Measurements from ENCODE around the gene IFI44L.

Gene IFI44L

DNA sequence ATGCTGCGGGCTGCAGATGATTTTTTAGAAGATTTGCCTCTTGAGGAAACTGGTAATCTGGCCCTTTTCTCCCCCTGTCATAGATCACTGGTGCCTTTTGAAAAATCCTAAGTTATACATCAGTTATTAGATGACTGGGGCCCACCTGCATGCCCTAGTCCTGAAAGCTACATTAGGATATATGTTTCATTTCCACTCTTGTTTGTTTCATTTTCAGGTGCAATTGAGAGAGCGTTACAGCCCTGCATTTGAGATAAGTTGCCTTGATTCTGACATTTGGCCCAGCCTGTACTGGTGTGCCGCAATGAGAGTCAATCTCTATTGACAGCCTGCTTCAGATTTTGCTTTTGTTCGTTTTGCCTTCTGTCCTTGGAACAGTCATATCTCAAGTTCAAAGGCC, 21.3 kb downstream of the IFI44L start:
- DNase-seq (ENCODE audit: low spot score): no peak

DNA sequence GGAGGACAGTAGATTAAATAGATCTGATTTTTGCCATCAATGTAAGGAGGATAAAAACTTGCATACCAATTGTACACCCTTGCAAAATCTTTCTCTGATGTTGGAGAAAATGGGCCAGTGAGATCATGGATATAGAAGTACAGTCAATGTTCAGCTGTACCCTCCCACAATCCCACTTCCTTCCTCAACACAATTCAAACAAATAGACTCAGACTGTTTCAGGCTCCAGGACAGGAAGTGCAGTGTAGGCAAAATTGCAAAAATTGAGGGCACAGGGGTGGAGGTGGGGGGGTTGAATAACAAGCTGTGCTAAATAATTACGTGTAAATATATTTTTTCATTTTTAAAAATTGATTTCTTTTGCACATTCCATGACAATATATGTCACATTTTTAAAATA, 25.5 kb downstream of the IFI44L start:
- DNase-seq (ENCODE audit: low spot score): no peak

- no peak for DNase-seq (ENCODE audit: low spot score)
Observed at GRCh38 chr1:78647238-78647637, 27.0 kb downstream of the IFI44L start.

GRCh38 chr1:78649628-78650027, 29.4 kb downstream of the IFI44L start, which contains the start of gene IFI44:
Gene IFI44, plus strand, starts transcription at chr1:78649831. Its CDS starts 365 bp downstream, at chr1:78650196.
- peak; percentile 86 for DNase-seq (ENCODE audit: low spot score)

DNA sequence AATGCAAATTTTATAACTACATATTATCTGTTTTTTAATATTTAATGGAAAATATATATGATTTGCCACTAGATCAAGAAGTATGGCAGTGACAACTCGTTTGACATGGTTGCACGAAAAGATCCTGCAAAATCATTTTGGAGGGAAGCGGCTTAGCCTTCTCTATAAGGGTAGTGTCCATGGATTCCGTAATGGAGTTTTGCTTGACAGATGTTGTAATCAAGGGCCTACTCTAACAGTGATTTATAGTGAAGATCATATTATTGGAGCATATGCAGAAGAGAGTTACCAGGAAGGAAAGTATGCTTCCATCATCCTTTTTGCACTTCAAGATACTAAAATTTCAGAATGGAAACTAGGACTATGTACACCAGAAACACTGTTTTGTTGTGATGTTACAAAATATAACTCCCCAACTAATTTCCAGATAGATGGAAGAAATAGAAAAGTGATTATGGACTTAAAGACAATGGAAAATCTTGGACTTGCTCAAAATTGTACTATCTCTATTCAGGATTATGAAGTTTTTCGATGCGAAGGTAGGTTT, 29.9 kb downstream of the IFI44L start:
- DNase-seq (ENCODE audit: low spot score): no peak

DNA sequence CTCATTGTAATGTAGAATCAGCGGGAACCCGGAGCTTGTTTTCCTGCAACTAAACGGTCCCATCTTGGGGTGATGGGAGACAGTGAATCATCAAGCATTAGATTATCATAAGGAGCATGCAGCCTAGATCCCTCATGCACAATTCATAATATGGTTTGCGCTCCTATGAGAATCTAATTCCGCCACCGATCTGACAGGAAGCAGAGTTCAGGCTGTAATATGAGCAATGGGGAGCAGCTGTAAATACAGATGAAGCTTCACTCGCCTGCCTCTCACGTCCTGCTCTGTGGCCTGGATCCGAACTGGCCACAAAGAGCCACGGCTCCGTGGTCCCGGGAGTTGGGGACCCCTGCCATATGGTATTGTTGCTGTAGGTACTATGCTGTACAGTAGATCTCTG, 31.0 kb downstream of the IFI44L start:
- no peak for DNase-seq (ENCODE audit: low spot score)

DNA sequence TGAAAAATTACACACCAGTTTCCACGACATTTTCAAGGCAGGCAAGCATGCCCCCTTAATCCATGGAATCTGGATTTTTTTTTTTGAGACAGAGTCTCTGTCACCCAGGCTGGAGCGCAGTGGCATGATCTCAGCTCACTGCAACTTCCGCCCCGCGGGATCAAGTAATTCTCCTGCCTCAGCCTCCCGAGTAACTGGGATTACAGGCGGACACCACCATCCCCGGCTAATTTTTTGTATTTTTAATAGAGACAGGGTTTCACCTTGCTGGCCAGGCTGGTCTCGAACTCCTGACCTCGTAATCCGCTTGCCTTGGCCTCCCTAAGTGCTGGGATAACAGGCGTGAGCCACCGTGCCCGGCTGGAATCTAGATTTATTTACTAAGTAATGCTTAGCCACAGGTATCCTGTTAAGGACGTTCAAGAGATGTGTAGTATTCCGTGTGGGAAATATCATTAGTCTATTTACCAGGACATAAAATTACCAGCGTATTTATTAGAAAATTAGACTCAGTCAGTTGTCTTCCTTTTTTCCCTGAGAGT, 31.8 kb downstream of the IFI44L start:
- no peak for DNase-seq (ENCODE audit: low spot score)

DNA sequence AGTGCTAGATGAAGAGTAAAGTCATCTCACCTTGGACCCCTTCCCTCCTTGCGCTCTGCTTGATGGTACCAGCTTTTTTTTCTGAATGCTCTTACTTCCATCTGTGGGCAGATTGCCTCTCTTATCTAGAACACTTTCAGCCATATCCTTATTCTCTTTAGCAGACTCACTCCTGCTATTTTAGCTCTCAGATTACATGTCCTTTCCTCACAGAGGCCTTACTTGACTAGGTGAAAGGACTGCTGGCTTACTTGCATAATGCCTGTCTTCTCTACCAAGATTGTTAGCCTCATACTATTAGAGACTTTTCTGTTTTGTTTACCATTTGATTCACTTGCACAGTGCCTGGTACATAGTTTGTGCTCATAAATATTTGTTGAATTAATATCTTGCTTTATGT, 38.7 kb downstream of the IFI44L start:
- DNase-seq (ENCODE audit: low spot score): no peak

DNA sequence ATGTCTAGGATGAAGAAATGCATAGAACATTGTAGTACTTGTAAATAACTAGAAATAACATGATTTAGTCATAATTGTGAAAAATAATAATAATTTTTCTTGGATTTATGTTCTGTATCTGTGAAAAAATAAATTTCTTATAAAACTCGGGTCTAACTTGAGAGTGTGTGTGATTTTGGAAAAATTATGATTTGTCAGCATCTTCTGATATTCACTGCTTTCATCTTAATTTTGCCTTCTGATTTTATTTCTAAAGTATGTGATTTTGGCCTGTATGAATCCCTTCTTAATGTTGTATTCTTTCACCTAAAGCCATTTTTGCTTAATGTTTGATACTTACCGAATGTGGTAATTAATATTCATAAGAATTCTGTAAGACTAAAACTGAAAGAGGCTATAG, 43.7 kb downstream of the IFI44L start:
- DNase-seq (ENCODE audit: low spot score): no peak

GRCh38 chr1:78664763-78665162, 44.5 kb downstream of the IFI44L start:
- DNase-seq (ENCODE audit: low spot score): no peak

DNA sequence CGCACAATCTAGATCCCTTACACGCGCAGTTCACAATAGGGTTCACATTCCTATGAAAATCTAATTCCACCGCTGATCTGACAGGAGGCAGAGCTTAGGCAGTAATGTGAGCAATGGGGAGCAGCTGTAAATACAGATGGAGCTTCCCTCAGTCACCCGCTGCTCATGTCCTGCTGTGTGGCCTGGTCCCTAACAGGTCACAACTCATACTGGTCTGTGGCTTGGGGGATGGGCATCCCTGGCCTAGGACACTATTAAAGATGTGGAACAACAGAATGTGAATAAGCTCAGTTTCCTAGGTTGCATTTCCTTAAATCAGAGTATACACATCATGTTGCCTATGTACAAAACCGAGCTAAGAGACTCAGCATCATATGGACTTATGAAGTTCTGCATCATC, 45.6 kb downstream of the IFI44L start:
- no peak for DNase-seq (ENCODE audit: low spot score)

DNA sequence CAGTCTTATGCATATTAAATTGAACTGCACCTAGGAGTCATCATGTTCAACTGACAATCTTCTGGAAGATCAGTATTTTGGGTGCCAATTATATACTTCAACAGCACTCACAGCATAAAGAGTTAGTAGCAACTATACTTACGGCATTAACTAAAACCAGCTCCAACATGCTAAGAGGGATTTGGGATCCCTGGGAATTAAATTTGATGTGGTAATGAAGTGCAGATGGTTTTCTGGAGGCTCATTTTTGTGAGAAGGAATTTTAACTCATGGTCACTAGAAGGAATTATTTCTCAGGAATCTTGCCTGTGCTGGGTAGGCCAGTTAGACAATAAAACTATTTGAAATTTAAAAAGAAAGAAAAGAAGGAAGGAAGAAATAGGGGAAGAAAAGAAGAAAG, 47.7 kb downstream of the IFI44L start:
- no peak for DNase-seq (ENCODE audit: low spot score)

DNA sequence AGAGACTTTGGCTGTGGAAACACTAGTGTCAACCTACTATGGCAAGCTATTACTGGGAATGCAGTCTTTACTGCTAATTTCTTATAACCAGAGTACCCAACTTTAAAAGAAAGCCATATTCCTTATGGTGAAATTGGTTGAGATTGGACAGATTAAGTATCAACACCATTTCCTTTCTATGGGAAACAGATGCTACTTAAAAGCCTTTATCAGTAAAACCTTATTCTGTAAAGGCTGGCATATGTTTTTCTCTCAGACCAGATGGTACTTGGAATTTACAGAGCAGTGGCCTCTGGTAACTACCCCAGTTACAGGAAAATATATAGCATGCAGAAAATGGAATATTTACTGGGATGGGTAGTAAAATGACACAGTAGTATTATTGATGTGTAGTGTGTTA, 48.2 kb downstream of the IFI44L start:
- no peak for DNase-seq (ENCODE audit: low spot score)

DNA sequence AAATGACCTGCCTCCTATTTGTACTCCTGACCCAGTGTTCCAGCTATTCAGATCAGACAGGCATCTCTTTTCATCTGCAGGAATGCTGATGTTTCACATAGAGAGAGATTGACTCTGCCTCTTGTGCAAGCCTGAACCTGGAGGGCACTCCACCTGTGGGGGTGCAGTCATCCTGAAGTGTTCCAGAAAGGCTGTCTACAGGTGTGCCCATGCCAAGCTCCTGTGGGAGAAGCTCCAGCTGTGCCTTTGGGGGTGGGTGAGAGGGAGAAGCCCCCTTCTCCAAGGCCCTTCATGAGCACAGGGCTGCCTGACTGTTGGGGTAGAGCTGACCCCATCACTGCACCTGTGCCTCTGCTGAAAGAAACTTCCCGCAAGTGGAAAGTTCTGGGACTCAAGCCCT, 52.2 kb downstream of the IFI44L start:
- DNase-seq (ENCODE audit: low spot score): no peak

GRCh38 chr1:78673120-78673519, 52.9 kb downstream of the IFI44L start:
- DNase-seq (ENCODE audit: low spot score): no peak

GRCh38 chr1:78676347-78676982, 56.2 kb downstream of the IFI44L start:
- peak; percentile 85 for DNase-seq (ENCODE audit: low spot score)

- DNase-seq (ENCODE audit: low spot score): no peak
Observed at GRCh38 chr1:78676993-78677392, 56.7 kb downstream of the IFI44L start.

DNA sequence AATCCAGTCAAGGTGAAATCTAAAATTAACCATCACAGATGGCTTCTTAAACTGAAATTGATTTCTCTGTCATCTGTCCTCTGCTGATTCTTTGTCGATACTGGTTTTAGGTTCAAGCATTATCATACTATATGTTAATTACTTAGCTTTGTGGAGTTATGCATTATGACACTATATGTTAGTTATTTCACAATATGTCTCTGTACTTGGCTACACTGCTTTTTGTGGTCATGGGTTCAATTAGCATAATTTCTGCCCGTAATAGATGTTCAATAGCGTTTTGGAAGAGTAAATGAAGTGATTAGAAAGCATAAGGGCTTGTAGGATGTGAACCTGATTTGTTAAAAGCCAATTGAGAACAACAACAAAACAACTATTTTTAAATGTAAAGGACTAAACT, 57.5 kb downstream of the IFI44L start:
- DNase-seq (ENCODE audit: low spot score): no peak

DNA sequence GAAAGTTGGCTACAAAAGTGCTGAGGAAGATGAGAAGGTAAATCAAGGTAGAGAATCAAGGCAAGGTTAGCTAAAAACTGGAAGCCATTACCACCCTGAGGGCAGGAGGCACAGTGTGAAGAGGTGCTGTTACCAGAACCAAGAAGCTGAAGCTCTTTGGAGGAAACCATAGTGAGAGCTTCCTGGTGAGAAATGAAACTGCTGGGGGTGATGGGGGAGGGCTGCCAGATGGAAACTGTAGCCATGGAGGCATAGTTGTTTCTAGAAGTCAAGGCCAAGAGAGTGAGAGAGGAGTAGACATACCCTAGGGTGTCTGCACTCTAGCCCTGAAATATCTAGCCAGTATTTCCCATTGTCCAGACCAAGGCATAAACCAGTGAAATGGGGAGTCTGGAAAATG, 58.1 kb downstream of the IFI44L start:
- DNase-seq (ENCODE audit: low spot score): no peak

DNA sequence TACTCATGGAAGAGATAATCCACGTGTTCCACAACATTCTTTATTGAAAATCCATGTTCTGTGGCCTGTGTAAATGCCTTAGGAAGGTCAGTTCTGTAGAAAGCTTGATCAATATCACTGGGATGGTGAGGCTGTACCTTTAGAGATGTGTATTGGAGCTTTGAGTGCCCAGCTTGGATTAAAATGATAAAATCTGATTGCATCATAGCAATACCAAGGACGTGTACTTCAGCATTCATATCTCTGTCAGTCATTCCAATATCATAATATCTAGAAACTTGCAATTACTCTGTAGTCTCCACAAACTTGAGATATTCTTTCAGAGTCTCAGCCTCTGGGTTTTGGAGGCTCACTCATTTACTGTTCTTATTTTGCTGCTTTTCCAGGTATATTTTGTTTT, 61.0 kb downstream of the IFI44L start:
- DNase-seq (ENCODE audit: low spot score): no peak

GRCh38 chr1:78682496-78682895, 62.2 kb downstream of the IFI44L start:
- no peak for DNase-seq (ENCODE audit: low spot score)

DNA sequence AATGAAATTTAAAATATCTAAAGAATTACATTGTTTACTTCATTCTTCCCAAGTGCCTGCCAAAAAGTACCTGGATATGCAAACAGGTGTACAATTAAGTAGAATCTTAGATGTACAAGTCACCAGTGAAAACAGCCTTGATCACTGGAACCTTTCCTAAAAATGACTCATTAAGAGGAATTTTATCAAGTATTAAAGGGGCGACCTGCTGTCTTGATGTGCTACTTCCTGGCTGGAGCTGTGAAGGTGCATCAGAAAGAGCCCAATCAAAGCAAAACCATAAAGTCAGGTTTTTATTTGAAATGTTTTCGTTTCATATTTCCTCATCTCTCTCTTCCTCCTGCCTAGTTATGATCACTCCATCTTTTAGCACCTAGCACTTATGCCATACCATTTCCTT, 62.8 kb downstream of the IFI44L start:
- DNase-seq (ENCODE audit: low spot score): no peak

- DNase-seq (ENCODE audit: low spot score): no peak
Observed at GRCh38 chr1:78687315-78687714, 67.1 kb downstream of the IFI44L start.

DNA sequence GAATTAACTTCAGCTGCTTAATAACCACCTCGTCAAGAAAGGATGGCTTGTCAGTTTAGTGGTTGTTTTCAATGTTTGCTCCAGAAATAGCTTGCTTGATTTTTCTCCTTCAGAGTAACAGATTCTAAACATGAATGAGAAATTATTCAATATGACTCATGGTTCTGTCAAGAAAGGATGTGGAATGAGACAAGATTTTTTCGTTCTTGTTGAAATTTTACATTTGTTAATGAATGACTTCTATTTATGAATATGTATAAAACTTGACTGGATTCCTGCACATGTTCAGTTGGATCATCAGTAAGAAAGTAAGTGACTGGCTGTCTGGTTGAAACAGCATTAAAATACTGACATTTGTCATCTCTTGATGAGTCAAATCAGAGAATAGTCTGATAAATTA, 67.7 kb downstream of the IFI44L start:
- DNase-seq (ENCODE audit: low spot score): no peak

All from Ammon's horn (tissue), 1 donor.